Suprapubic skin (tissue), 4 donors: ENCODE data around the gene DNM3. TPM values are rescaled to one million over a fixed set of nuclear protein-coding genes. Genes with fewer than 3 reads are reported as not detected.

ENCODE experiments used
- DNase-seq, 2 donors: peaks; one replicate each; pipeline ENCODE4 v3.0.0-alpha.2; 2019; ENCODE audit warnings: low spot score in 2 of 2
- H3K27ac ChIP-seq: fragments of 200-600 bp; sonication (generic); one replicate; pipeline ENCODE4 v1.5.1; 2019
- H3K27me3 ChIP-seq: fragments of 200-600 bp; sonication (generic); one replicate; pipeline ENCODE4 v1.5.1; 2019
- H3K36me3 ChIP-seq: fragments of 200-600 bp; sonication (generic); one replicate; pipeline ENCODE4 v1.5.1; 2019
- H3K4me1 ChIP-seq: fragments of 200-600 bp; sonication (generic); one replicate; pipeline ENCODE4 v1.5.1; 2019
- H3K4me3 ChIP-seq: fragments of 200-600 bp; sonication (generic); one replicate; pipeline ENCODE4 v1.5.1; 2019; ENCODE audit warnings: mild to moderate bottlenecking
- H3K9me3 ChIP-seq: fragments of 200-600 bp; sonication (generic); one replicate; pipeline ENCODE4 v1.5.1; 2019
- EP300 ChIP-seq: sonication (generic); formaldehyde crosslinking; IDR thresholded peaks from one replicate; pipeline ENCODE4 v1.6.1; 2017; ENCODE audit warnings: antibody characterized with exemption
- POLR2A ChIP-seq, 2 donors: fragments of 450-650 bp; IDR thresholded peaks; one replicate each; pipeline ENCODE4 v1.6.1; 2017; ENCODE audit warnings: antibody characterized with exemption in 2 of 2, mild to moderate bottlenecking in 2 of 2, moderate library complexity in 2 of 2
- POLR2AphosphoS5 ChIP-seq, 3 donors: sonication (generic); formaldehyde crosslinking; IDR thresholded peaks; one replicate each; pipeline ENCODE4 v1.6.1; 2017; ENCODE audit warnings: antibody characterized with exemption in 3 of 3
- WGBS: methylation state at CpG from one replicate; pipeline ENCODE4 v1.1.5; 2018; 5-methylcytosine and 5-hydroxymethylcytosine counted together
- total RNA-seq, 4 donors: library from RNA; depleted of rRNA; stranded (reverse); fragments of >200 nt; gene quantifications; one replicate each; pipeline ENCODE4 v1.1.0, GENCODE V29; 2016
- TF ChIP-seq, protein P1 (sequence below), 2 donors: fragments of 200-600 bp in 1 of 2; fragments of 450-650 bp in 1 of 2; sonication (generic) in 1 of 2; IDR thresholded peaks; one replicate each; pipeline ENCODE4 v1.5.1; 2016 to 2019; ENCODE audit warnings: antibody characterized with exemption in 2 of 2, mild to moderate bottlenecking in 1 of 2, moderate library complexity in 1 of 2

The DNM3 gene
- total RNA-seq, 4 donors from 2014 or later: 1.6 to 11.7 (median 3.7) TPM

DNA sequence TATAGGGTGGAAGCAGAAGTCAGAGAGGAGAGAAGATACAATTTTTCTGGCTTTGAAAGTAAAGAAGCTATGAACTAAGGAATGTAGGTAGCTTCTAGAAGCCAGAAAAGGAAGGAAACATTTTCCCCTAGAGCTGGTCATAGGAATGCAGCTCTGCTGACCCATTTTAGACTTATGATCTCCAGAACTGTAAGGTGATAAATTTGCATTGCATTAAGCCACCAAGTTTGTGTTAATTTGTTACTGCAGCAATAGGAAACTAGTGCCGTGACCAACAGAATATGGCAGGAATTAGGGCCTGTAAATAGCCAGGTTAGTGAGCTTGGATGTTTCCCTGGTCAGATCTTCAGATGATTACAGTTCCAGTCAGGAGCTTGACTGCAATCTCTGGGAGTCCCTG is 334.9 kb downstream of the DNM3 start:
- Histone ChIP-seq H3K27ac (no peak overlapping the region), H3K36me3 (no peaks in the 10 kb centered on the region), H3K9me3 (no peaks in the 10 kb centered on the region), H3K4me1 (peaks cover 13% of the 10 kb centered on the region), H3K27me3 (no peaks in the 10 kb centered on the region), H3K4me3 (no peak overlapping the region)
- TF ChIP-seq, protein P1, sequence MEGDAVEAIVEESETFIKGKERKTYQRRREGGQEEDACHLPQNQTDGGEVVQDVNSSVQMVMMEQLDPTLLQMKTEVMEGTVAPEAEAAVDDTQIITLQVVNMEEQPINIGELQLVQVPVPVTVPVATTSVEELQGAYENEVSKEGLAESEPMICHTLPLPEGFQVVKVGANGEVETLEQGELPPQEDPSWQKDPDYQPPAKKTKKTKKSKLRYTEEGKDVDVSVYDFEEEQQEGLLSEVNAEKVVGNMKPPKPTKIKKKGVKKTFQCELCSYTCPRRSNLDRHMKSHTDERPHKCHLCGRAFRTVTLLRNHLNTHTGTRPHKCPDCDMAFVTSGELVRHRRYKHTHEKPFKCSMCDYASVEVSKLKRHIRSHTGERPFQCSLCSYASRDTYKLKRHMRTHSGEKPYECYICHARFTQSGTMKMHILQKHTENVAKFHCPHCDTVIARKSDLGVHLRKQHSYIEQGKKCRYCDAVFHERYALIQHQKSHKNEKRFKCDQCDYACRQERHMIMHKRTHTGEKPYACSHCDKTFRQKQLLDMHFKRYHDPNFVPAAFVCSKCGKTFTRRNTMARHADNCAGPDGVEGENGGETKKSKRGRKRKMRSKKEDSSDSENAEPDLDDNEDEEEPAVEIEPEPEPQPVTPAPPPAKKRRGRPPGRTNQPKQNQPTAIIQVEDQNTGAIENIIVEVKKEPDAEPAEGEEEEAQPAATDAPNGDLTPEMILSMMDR (IDR thresholded peaks at IDR 0.05): no peak
- TF ChIP-seq EP300 (no peak), POLR2A (IDR thresholded peaks at IDR 0.05) (no peak), POLR2AphosphoS5 (IDR thresholded peaks at IDR 0.05) (no peak)
- no peak for DNase-seq
- 91% methylated on average over 1 of the region's 1 CpG for WGBS

DNA sequence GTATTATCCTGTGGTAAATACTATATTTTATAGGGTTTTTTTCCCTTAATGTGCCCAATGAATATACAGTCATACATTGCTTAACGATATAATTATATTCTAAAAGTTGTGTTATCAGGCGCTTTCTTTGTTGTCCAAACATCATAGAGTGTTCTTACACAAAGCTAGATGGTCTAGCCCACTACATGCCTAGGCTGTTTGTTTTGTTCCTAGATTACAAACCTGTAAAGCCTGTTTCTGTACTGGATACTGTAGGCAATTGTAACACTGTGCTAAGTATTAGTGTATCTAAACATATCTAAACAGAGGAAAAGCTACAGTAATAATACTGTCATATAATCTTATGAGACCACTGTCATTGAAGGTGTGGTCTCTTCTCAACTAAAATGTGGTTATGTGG is 336.6 kb downstream of the DNM3 start:
- H3K27ac ChIP-seq: no peak overlapping the region

DNA sequence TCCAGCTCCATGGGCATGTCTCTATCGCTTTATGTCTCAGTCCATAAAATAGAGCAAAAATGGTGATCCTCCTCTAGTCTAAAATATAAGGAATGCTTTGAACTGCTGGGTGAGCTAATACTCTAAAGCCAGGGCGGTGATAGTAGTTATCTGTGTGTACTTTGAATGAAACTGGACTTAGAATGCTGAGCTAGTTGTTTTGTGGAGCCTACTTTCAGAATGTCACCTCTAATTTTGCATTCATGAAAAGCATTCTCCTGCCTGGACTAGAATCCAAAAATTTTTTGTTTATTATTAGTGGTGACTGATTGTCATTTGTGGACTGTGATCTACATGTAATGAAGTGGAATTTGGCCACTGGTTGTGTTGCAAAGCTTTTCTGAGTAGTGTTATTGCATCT is 337.6 kb downstream of the DNM3 start:
- TF ChIP-seq, protein P1 (IDR thresholded peaks at IDR 0.05): no peak
- TF ChIP-seq POLR2AphosphoS5 (IDR thresholded peaks at IDR 0.05) (no peak), EP300 (no peak), POLR2A (IDR thresholded peaks at IDR 0.05) (no peak)

More for the DNA sequence above, 336.6 kb downstream of the DNM3 start:
- H3K4me3 ChIP-seq: no peak overlapping the region
- no peaks in the 10 kb centered on the region for H3K36me3 ChIP-seq
- no peak for DNase-seq
- TF ChIP-seq POLR2A (IDR thresholded peaks at IDR 0.05) (no peak), POLR2AphosphoS5 (IDR thresholded peaks at IDR 0.05) (no peak), EP300 (no peak)
- TF ChIP-seq, protein P1 (IDR thresholded peaks at IDR 0.05): no peak
- H3K27me3 ChIP-seq: no peaks in the 10 kb centered on the region
- no peaks in the 10 kb centered on the region for H3K9me3 ChIP-seq
- WGBS: 80% methylated on average over 2 of the region's 2 CpGs
- peaks cover 26% of the 10 kb centered on the region for H3K4me1 ChIP-seq

DNA sequence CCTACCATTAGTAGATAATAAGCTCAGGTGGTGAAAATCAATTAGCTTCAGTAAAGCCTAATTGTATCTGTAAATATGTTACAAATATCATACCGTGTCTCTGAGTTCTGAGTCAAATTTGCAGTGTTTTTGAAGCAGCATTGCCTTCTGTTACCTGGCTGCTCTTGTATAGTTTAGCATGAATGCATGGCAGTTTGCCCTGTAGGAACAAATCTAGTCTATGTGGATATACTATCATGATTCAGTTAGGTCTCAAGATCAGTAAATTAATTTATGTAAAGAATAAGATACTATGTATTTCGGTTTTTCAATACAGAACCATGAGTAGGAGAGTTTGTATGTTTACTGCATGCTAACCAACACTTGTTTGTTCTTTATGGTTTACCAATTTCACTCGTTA is 338.6 kb downstream of the DNM3 start:
- TF ChIP-seq POLR2A (IDR thresholded peaks at IDR 0.05): no peak
- TF ChIP-seq, protein P1 (IDR thresholded peaks at IDR 0.05): no peak
- no peak for TF ChIP-seq POLR2AphosphoS5 (IDR thresholded peaks at IDR 0.05)
- no peak for TF ChIP-seq EP300
- no peak overlapping the region for H3K4me3 ChIP-seq
- H3K27ac ChIP-seq: no peak overlapping the region
- no peaks in the 10 kb centered on the region for H3K27me3 ChIP-seq
- H3K9me3 ChIP-seq: no peaks in the 10 kb centered on the region
- no peaks in the 10 kb centered on the region for H3K36me3 ChIP-seq
- peaks cover 26% of the 10 kb centered on the region for H3K4me1 ChIP-seq
- no peak for DNase-seq
- 62% methylated on average over 3 of the region's 3 CpGs for WGBS

More for the DNA sequence above, 337.6 kb downstream of the DNM3 start:
- no peak overlapping the region for H3K27ac ChIP-seq
- H3K9me3 ChIP-seq: no peaks in the 10 kb centered on the region
- no peaks in the 10 kb centered on the region for H3K27me3 ChIP-seq
- no peak for DNase-seq
- WGBS: 100% methylated on average over 2 of the region's 2 CpGs
- H3K4me3 ChIP-seq: no peak overlapping the region
- H3K36me3 ChIP-seq: no peaks in the 10 kb centered on the region
- H3K4me1 ChIP-seq: peaks cover 26% of the 10 kb centered on the region

DNA sequence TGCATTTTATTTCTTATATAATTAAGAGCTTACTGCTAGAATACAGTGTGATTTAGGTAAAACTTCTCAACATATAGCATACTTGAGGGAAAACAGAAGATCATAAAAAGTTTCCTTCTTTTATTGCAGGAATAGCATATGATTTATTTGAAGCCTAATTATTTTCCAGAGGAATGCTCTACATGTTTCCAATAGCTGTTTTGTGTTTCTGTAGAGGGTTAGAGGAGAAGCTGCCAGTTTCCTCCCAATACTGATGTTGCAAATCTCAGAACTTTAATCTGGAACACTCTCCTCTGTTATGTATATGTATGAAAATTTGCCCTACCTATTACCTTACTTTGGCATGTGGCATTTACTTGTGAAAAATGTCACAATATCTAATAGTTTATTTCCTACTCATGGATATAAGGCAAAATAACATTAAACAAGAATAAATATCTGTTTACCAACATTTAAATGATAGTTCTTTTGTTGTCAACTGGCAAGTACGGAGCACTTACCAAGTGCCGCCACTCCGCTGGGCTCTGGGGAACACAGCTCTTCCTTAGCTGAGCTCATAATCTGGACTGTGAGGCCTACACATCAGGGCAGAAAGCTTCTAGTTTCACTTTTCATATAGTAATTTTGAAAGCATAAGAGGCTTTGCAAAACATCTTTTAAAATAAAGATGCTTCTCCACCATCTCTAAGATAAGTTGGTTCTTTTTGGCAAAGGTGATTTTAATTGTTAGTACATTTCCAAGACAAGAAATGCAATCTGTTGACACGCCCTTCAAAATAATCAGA is 339.4 kb downstream of the DNM3 start:
- TF ChIP-seq POLR2AphosphoS5 (IDR thresholded peaks at IDR 0.05): no peak
- TF ChIP-seq EP300: no peak
- TF ChIP-seq, protein P1 (IDR thresholded peaks at IDR 0.05): no peak
- TF ChIP-seq POLR2A (IDR thresholded peaks at IDR 0.05): no peak
- 25% methylated on average over 4 of the region's 4 CpGs for WGBS
- no peaks in the 10 kb centered on the region for H3K36me3 ChIP-seq
- peaks cover 32% of the 10 kb centered on the region for H3K4me1 ChIP-seq
- peak overlapping the region; percentile 82 for H3K27ac ChIP-seq
- DNase-seq: no peak
- H3K4me3 ChIP-seq: peak overlapping the region; percentile 21
- H3K27me3 ChIP-seq: no peaks in the 10 kb centered on the region
- no peaks in the 10 kb centered on the region for H3K9me3 ChIP-seq
